Measurements from ENCODE around the gene U2AF2.

U2AF2 gene

DNA sequence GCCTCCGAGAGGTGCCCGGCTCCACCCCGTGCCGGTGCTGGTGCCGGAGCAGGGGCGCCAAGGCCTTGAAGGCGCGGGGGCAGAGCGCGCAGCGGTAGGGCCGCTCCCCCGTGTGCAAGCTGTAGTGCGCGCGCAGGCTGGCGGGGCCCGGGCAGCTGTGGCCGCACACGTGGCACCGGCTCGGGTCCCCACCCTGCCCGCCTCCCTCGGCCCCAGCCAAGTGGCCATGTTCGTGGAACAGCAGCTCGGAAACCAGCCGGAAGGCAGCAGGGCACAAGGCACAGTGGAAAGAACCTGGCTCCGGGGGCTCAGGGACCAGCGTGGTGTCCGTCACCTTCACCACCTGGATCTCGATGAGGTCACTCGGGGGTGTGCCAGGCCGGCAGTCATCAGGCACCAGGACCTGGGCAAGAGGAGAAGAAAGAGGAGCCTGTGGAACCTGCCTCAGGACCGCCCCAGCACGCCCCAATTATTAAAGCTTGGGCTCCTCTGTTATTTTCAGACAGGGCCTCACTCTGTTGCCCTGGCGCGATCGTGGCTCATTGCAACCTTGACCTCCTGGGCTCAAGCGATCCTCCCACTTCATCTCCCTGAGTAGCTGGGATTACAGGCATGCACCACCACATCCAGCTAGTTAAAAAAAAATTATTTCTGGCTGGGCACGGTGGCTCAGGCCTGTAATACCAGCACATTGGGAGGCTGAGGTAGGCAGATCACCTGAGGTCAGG, 32.4 kb upstream of the U2AF2 start:
- DNase-seq, result no peak

DNA sequence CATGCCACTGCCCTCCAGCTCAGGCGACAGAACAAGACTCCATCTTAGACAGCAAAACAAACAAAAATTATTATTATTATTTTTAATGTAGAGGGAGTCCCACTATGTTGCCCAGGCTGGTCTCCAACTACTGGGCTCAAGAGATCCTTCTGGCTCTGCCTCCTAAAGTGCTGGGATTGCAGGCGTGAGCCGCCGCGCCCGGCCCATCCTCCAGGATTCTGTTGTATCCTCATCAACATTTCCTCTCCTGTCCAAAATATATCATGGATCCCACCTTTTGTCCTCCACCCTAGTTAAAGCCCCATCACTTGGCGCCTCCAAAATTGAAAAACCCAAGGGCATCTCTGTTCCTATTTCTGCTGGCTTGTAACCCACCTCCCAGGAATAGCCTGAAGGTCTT, 31.7 kb upstream of the U2AF2 start:
- no peak for DNase-seq

GRCh38 chr19:55623561-55623960, 31.3 kb upstream of the U2AF2 start:
- DNase-seq, result no peak

DNA sequence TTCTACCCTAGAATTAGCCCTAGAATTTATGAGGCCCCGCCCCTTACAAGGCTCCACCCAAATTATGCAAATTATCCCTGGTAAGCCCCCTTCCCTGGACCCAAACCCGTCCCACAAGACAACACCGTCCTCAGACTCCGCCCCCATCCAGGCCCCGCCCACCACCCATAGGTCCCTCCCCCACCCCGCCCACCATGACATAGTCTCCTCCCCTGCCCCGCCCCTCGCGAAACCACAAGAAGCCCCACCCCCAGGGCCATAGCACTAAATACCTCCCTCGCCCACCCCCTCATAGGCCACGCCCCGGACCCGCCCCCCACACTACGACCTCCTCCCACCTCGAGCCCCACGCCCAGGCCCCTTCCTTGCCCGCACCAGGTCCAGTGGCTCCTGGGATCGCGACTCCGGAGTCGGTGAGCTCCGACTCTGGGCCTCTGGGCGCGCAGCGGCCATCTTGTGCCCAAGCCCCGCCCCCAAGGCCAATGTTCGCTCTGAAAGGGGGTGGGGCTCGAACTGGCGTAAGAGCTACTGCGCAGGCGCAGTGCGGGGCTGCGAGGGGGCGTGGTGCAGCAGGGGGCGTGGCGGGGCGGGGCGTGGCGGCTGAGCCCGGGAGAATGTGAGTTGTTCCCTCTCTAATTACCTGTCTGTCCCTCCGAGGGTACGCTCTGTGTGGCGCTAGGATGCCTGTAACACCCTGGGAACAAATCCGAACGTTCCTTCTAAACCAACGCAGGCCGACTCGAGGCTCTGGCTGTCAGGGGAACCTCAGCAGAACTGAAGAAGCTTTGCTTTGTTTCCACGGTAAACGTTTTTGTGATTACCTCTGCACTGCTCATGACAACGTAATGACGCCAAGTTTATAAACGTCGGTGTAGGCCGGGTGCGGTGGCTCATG, 30.5 kb upstream of the U2AF2 start, which contains the start of gene ZNF784:
Gene ZNF784 (minus strand): TSS at position 458 of the 895 bp plus-strand sequence. CDS start 5 bp downstream, at position 453.
- peak; percentile 92 for DNase-seq

GRCh38 chr19:55625004-55625326, 29.9 kb upstream of the U2AF2 start:
- no peak for DNase-seq

DNA sequence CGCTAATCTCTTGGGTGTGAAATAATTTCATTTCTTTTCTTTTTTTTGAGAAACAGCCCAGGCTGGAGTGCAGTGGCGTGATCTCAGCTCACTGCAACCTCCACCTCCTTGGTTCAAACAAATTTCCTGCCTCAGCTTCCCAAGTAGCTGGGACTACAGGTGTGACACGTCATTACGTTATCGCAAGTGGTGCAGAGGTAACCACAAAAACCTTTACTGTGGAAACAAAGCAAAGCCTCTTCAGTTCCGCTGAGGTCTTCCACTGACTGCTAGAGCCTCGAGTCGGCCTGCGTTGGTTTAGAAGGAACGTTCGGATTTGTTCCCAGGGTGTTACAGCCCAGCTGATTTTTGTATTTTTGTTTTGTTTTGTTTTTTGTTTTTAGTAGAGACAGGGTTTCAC, 28.5 kb upstream of the U2AF2 start:
- no peak for DNase-seq

GRCh38 chr19:55632463-55632834, 22.4 kb upstream of the U2AF2 start:
- DNase-seq, result peak; percentile 84

DNA sequence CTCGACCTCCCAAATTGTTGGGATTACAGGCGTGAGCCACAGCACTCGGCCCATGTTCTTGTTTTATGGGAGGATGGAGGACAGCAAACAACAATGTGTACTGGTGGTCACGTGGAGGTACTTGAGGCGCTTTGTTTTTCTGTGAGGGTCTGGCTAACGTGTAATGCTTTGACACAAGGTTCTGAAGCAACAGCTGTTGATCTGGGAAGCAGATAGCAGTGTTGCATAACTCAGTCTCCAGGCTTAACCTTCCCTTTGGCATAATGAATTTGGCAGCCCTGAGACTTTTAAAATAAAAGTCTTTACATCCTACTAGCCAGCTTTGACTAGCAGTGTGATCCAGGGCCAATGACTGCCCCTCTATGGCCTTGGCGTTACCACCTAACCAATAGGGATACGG, 21.0 kb upstream of the U2AF2 start:
- DNase-seq, result no peak

DNA sequence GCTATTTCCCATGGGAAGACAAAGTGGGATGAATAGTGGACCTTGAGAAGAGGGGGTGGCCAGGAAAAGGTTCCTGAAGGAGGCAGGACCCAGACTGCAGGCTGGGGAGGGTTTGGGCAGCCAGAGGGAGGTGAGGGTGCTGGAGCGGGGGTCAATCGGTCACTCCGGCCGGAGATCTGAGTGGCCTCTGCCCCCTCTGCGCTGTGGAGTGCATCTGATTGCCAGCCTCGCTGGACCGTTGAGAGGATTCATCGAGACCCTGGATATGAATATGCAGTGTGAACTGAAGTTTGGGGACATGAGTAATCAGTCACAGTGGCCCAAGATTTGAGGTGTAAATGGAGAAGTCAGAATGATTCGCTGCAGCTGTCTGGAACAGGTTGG, 19.5 kb upstream of the U2AF2 start:
- no peak for DNase-seq

GRCh38 chr19:55635856-55636440, 18.9 kb upstream of the U2AF2 start:
- DNase-seq, result no peak

DNA sequence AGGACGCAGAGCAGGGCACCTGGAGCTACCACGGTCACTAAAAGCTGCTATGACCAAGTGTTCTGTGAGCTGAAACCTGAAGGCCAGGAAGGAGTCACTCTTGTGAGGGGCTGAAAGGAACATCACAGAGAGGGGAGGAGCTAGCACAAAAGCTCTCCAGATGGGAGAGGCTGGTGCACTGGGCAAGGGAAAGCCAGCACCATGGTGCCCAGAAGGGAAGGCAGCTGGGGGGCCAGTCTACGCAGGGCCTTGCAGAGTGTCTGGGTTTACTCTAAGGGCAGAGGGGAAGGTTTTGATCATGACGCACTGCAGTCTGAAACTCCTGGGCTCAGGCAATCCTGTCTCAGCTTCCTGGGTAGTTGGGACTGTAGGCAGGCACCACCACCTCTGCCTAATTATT, 18.1 kb upstream of the U2AF2 start:
- DNase-seq, result no peak

DNA sequence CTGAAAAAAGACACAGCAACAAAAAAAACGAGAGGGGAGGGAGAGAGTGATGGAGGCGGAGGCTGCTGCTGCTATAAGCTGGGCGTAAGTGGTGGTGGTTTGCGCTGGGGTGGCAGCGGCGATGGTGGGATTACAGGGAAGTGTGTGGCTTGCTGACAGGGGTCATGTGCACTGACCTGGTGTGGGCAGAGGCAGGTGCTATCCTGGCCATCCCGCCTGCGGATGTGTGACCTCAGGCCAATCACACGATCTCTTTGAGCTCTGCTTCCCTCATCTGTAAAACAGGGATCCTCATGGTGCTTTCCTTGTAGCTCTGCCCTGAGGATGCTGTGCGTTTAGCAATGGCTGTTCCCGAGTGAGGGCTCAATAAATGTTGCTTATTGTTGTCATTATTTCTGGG, 17.3 kb upstream of the U2AF2 start:
- DNase-seq, result no peak

- peak; percentile 65 for DNase-seq
Measured at GRCh38 chr19:55638864-55639359, 15.9 kb upstream of the U2AF2 start.

- DNase-seq, result peak; percentile 76
Measured at GRCh38 chr19:55640043-55640576, 14.7 kb upstream of the U2AF2 start.

GRCh38 chr19:55640577-55641425, 14.0 kb upstream of the U2AF2 start, which contains the start of gene ZNF580:
Gene ZNF580, plus strand, starts transcription at chr19:55641002. Its CDS starts 1,507 bp downstream, at chr19:55642509.
- peak; percentile 70 for DNase-seq

GRCh38 chr19:55641426-55642152, 13.2 kb upstream of the U2AF2 start:
- DNase-seq, result no peak

- peak; percentile 46 for DNase-seq
Measured at GRCh38 chr19:55642153-55643002, 12.5 kb upstream of the U2AF2 start.

DNA sequence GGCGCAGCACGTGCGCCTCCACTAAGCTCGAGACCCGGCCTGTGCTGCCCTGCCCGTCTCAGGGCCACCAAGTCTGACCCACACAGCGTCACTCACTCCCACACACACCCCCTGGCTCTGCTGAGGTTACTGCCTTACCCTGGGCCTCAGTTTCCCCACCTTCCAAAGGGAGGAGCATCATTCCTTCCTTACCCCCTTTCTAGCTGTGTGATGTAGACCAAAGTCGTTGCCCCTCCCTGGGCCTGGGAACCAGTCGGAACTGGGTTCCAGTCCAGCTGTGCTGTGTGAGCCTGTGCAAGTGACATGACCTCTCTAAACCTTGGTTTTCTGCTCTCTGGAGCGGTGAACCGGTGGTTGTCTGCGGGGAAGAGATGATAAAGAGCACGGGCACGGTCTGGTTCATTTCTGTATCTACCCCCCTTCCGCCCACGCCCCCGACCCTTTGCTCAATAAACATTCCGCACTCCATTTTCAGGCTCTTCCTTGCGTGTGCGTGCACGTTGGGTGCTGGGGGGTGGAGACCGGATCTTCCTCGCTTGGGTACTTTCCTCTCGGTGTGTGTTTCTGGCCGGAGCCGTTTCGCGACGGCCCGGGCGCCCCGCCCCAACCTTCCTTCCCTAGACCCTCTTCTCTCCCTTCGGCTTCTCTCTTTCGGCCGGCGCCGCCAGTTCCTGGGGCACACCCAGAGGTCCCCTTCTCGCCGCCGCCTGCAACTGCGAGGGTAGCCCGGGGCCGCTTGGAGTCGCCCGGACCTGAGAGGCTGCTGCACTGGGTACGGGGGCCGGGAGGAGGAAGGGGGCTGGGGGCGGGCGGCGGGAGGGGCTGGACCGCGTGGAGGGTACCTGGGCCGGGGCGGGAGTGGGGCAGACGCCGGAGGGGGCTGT, 11.6 kb upstream of the U2AF2 start, which contains the start of gene ZNF581:
Gene ZNF581 (plus strand): TSS at position 647 of the 884 bp plus-strand sequence. CDS start 923 bp downstream, outside the sequence.
- DNase-seq, result peak; percentile 86

DNA sequence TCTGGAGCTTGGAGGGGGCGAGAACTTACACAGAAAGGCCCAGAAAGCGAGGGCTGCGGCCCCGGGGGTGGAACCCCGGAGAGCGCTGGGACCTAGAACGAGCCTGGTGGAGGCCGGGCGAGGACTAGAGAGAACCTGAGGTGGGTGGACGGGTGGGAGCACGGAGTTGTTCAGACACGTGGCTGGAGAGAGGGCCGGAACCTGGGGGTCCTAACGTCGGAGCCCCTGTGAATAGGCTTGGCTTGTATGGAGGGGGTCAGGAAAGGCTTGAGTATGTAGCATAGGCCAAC, 11.0 kb upstream of the U2AF2 start:
- DNase-seq, result no peak

Measured in activated naive CD4-positive, alpha-beta T cell treated with anti-CD3 and anti-CD28 coated beads, Interleukin-2, amount 50 U/mL, for 16 hours (primary cell).